SIG-M5 (cell line): ENCODE data around the gene VWF.
"Not testable (repeated sequence)": the region's sequence is repeated elsewhere in the genome, so short reads cannot be mapped to it uniquely, and the experiment has no call there.

Experiments used
- DNase-seq: peaks from one replicate; lab custom pipeline; 2025; lab: John Stamatoyannopoulos, UW

Gene VWF

DNA sequence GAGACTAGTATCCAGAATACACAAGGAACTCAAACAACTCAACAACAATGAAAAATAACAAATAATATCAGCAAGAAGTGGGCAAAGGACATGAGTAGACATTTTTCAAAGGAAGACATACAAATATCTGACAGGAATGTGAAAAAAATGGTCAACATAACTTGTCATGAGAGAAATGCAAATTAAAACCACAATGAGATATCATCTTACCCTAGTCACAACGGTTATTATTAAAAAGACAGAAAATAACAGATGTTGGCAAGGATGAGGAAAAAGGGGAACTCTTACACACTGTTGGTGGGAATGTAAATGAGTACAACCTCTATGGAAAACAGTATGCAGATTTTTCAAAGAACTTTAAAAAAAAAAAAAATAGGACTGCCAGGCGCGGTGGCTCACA is 20.4 kb downstream of the VWF start:
- no peak for DNase-seq

DNA sequence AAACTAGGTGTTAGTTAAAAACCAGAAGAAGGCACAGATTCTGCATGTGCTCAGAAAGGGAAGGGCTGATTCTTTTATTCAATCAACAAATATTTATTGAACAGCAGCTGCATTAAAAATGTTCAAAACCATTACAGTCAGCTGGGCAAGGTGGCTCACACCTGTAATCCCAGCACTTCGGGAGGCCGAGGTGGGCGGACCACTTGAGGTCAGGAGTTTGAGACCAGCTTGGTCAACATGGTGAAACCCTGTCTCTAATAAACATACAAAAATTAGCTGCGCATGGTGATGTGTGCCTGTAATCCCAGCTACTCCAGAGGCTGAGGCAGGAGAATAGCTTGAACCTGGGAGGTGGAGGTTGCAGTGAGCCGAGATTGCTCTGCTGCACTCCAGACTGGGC is 22.4 kb downstream of the VWF start:
- not testable (repeated sequence) for DNase-seq

DNA sequence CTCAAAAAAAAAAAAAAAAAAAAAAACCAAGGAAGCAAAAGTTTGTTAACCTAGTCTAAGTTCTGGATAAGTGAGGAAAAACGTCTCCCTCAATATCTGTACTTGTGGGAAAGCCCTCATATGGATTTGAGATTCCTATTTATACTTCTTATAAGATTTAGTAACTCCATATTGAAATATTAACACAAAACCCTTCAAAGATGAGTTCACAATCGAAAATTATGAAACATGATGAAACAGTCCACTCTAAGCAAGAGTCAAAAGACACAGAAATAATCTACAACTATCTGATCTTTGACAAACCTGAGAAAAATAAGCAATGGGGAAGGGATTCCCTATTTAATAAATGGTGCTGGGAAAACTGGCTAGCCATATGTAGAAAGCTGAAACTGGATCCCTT is 25.2 kb downstream of the VWF start:
- DNase-seq = no peak

DNA sequence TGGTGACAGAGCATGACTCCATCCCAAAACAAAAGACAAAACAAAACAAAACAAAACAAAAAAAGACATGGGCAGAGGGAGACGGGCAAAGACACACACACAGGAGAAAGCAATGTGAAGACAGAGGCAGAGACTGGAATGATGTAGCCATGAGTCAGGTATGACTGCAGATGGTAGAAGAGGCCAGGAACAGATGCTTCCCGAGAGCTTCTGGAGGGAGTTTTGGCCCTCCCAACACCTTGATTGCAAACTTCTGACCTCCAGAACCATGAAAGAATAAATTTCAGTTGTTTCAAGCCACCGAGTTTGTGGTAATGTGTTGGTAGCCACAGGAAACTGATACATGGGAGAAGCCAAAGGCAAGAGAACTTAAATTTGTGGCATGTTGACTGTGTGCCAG is 27.1 kb downstream of the VWF start:
- DNase-seq = no peak

DNA sequence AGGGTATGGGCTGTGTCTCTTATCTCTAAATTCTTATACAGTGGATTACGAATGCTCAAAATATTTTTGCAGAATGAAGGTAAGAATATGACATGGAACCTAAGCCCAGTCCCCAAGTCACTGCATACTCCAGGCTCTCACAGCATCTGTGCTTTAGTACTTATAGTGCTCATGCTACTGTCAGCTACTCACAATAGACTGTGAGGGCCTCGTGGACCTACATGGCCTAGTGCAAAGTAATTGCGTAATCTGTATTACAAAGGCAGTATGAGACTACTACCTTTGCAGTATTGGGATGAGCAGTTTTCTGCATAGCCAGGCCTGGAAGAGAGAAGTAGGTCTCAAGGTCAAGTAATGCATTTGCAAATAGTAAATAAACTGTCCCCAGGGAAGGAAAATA is 27.9 kb downstream of the VWF start:
- DNase-seq = no peak

DNA sequence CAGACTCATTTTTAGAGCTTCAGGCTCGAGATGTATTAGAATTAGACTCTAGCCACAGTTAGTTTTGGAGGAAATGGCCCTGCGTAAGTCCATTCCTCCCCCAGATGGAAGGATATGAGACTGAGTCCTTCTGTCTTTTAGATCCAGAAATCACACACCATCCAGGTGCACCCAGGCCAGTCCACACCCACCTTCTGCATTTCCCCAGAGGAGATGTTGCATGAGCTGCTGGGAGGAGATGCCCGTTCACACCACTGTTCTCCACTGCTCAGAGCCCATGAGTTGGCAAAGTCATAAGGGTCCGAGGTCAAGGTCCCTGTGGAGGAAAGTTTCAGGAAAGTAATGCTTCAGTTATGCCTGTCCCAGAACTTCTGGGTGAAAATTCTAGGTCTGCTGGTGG is 29.2 kb downstream of the VWF start:
- DNase-seq = no peak

DNA sequence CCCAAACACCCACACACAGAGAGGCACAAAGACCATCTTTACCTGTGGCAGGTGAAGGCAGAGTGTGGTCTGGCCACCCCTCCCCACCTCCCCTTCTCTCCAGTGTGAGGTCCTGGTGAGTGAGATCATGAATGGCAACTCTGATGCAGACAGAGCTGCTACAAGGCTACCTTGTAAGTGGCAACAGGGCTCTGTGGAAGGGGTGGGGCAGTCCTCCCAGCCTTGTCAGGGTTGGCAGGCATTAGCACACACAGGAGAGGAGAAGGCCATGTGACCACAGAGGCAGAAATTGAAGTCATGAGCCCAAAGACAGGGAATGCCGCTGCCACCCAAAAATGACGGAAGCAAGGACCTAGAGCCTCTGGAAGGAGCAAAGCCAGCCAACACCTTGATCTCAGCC is 30.7 kb downstream of the VWF start:
- DNase-seq = no peak

DNA sequence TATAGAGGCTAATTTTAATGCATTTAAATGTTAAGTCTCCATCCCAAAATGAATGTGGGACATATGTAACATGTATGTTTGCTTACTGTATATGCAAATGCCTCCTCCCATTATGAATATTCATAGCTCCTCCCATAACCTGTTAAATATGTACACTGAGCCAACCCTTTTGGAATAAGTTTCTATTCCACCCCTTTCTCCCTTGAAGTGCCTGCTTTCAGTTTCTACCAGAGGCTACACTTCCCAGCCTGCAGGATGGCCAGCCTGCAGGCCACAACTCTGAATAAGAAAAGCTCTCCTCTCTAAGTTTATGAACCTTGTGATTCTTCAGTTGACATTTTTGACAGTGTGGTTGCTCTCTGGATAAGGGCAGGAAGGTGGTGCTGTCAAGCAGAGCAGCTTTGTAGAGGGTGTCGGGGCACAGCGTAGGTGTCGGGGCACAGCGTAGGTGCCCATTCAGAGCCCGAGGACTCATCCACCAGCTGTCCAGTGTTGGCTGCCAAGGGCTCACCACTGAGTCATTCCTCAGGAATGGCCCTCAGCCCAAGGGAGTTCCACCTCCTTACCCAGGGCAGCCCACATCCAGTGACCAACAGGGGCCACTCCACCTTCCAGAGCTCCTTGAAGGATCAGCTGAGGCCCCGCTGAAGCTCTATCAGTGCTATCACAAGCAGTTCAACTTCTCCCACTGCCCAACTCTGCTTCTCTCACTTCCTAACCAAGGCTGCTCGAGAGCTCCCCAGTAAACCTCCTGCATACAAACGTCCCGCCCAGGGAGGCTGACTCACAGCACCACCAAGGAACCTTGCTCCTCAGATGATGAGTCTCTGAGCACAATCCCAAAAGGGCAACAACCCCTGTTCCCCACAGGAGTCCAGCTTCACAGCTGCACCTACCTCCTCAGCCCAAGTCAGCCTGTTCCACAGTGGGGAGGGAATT is 31.4 kb downstream of the VWF start:
- DNase-seq = no peak

DNA sequence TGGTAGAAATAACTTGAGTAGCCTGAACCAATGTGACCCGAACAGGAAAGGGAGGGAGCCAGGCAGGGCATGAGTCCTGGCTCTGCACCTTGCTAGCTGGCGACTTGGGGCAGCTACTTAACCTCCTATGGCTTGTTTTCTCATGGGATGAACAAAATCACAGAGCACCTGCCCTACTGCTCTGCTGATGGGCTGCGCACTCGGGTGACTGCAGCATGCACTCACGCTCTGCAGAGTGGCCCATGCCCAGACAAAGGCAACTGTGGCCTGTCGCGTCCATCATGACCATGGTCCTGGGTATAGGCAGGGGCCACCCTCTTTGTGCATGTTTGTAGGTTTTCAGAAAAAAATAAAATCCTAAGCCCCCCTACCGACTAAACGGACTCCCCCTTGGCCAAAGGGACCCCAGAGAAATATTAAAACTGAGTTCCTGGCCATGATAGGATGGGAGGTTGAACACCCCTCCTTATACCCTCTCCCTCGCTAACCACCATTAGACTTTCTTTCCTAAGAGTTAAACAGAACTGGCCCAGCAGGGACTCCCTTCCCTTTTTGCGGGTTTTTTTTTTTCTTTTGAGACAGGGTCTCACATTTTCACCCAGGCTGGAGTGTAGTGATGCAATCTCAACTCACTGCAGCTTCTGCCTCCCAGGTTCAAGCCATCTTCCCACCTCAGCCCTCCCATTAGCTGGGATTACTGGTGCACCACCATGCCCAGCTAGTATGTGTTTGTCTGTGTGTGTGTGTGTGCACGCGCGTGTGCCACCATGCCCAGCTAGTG is 32.5 kb downstream of the VWF start:
- DNase-seq = no peak

DNA sequence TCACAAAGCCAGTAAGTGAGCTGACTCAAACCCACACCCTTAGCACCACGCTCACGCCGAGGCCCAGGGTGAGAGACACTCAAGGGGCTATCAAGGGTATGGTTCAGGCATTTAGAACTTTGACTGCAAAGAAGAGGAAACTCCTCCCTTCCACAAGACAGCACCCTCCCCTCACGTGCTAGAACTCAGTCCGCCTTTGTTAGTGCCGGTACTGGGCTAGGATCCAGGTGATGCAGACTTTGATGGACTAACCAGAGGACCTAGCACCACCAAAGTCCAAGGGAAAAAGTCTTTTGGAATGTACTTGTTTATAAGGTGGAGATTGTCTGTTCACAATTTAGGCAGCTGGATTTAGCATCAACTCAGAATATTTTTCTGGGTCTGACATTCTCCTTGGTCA is 33.7 kb downstream of the VWF start:
- no peak for DNase-seq

DNA sequence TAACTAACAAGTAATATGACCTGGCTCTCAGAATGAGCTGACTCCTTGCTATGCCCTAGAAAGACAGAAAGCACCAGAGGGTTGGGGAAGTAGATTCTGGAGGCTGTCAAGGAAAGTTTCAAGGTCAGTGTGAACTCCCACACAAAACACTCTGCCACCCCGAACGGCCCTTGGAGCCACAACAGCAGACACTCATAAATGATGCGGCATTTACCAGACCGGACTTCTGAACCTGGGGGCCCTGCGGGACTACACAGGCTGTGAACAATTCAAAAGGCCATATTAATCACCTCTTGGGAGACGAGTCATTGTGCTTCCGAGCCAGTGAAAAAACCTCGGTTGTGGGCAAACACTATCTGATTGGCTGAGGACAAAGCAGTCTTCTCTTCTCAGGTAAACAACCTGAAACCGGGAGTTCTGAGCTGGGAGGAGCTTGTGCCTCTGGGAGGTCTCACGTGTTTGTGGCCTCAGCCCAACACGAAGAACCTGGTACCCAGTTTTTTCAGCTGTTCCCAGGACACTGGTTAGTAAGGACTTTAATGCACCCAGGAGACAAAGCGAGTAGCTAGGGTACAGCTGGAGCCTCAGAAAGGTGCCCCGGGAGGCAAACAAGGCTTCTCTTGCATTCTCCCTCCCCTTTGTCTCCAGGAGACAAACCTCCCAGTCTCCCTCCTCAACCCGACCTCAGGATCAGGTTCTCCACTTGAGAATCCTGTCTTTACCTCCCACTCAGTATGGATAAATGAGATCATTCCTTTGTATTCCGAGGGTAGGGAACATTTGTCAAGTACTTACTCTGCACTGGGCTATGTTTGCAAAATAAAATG is 35.3 kb downstream of the VWF start:
- DNase-seq = no peak

DNA sequence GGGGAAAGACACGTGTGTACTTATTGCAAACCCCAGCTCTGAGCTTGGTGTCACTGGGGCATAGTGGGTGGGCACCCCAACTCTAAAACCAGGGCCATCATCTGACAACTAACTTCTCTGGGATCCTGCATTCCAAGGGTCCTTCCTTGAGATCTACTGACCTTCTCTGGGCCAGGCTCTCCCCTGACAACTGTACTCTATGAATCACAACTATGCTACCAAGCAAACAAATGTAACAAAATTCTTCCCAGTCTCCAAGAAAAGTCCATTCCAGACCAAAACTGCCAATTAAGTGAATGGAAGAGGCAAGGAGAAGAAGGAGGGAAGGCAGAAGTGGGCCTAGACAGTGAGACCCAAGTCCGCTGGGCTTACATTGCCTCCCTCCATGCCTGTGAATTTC is 38.2 kb downstream of the VWF start:
- no peak for DNase-seq

DNA sequence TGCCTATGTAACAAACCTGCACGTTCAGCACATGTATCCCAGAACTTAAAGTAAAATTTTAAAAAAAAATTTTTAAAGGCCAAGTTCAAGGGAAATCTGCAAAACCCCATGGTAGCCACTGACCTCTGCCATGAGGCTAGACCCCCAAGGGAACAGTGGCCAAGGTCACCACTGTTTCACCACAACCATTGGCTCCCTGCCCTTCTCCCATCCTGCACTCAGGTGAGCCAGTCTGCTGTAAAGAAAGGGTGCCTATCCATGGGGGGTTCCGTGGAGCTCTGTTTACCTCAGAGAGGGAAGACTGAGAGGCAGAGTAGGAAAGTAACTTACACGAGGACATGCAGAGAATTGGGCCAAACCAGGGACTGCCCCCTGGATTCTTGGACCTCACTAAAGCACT is 38.6 kb downstream of the VWF start:
- no peak for DNase-seq

DNA sequence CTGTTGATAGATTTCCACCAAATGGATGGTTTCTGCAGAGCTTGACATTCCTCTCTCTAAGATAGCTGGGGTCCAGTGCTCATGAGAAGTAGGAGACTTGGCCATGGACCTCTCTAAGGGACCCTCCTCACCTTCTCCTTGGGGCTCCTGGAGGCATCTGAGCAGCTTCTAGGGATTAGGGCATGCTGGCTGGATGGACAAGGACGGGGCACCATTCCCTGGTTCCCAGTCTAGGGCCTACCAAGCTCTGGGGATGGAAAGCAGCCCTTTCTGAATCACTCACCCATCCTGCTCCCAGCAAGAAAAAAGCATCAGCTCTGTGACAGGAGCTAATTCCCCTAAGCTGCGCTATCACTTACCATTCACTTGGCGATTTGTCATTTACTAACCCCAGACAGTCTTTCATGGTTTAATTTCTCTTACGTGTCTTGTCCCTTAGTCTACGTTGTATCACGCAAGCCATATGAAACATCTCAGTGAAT is 39.5 kb downstream of the VWF start:
- DNase-seq = no peak

DNA sequence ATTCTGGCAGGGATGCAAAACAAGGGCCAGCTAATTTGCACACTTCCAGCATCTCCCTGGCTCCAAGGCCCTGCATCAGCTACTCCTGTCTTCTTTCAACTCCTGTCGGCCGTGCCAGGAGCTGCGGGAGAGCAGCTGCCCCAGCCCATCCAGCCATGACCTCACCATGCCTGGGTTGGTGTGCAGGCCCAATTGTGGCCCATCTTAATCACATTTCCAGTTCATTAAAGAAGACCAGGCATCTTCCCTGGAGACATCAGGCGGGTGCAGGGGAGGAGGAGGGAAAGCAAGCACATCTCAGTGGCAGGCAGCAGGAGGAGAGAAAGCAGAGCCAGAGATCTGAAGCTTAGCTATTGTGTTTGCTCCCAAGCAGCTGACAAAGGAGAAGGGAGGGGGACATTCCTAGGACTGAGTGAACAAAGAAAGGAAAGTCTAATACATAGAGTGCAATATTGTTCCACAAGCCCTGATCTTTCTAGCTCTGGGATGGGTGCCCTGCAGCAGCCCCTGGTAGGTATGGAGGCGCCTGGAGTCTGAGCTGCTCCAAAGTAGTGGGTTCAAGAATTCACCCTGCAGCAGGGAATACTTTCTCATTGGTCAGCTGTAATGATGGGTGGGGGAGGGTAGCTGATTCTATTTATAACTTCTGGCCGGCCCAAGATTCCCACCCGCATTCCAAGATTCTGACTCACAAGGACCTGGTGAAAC is 40.1 kb downstream of the VWF start:
- DNase-seq = no peak

DNA sequence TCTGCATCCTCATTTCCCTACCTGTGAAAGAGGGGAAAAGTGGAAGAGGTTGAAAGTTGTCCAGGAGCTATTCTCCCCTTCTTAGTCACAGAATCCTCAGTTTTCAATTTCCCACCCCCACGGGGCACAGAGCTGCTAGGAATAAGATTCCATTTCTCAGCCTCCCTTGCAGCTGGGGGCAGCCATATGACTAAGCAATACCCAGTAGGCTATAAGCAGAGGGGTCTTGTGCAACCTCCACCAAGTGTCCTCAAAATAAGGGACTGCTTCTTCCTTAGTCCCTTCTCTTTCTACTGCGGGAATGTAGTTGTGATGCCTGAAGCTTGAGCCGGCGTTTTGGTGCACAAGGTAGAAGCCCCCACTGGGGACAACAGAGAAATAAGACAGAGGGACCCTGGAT is 40.9 kb downstream of the VWF start:
- no peak for DNase-seq

DNA sequence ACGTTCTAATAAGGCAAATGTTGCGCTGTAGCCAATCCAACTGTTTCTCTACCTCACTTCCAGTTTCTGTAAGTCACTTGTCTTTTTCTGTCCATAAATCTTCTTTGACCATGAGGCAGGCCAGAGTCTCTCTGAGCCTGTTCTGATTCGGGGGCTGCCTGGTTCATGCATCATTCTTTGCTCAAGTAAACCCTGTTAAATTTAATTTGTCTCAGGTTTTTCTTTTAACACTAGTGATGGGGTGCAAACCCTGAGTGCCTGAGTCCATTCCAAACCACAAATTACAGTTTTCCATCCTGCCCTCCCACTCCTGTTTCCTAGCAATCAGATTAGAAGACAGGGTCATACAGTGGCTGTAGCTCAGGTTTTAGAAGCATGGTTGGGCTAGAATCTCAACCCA is 41.9 kb downstream of the VWF start:
- DNase-seq = no peak

DNA sequence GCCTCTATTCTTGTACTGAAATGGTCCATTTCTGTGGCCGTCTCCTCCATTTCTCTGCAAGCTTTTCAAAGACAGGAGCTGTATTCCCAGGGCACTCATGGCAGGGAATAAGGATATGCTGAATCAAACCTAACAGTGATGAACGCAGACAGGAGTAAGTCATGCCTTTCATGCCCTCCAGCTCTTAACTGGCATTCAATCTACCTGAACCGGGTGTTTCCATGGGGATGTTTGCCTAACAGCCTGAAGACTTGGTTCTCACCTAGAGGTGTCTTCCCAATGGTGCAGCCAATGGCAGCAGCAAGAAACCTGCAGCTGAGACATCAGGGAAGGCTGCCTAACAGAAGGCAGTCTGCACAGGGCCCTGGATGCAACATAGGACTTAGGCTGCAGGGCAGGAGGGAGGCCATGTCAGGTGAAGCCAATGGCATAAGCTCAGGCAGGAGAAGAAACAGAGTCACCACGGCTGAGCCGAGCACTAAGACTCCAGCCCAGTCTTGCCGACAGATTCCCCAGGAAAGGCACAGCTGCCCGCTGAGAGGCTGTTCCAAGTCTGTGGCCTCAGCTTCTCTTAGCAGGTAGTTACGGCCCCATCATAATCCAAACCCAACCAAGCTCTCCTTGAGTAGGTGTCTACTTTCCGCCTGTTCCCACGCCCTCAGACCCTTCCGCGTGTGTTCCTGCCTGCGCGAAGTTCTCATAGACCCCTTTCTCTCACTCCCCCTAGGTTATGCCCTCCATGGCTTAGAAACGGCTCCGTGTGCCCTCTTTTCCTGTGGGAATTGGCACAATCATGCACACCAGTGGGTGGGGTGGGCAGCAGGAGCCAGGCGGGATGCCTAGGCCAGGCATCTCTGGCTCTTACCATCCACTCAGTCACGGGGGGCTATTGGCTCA is 44.1 kb downstream of the VWF start:
- no peak for DNase-seq

DNA sequence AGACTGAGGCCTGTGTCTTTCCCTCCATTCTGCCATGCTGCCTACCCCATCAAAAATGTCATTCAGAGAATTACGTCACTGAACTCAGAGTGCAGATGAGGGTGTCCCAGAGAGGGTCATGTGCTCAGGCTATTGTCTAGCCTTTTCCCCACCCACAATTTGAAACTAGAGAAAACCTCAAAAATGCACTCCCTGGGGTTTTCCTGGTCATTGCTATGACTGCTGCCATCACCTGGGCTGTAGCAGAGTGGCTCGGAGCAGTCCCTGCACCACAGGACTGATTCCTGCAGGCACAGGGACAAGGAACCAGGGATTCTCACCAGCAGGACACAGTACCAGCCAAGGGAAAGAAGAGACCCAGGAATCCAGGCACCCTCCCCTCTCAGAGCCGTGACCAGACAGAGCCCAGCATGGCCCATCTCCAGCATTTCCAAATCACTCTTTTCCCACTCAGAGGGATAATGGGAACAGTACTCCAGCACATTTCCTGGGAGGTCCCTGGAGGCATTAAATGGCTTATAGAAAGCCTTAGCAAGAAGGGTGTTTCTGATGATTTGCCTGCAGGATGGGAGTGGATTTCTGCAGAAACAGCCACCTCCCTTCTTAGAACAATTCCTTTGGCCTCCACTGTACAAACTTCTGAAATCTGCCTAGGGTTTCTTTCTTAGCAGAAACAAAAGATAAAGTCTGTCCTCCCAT is 45.9 kb downstream of the VWF start:
- no peak for DNase-seq

DNA sequence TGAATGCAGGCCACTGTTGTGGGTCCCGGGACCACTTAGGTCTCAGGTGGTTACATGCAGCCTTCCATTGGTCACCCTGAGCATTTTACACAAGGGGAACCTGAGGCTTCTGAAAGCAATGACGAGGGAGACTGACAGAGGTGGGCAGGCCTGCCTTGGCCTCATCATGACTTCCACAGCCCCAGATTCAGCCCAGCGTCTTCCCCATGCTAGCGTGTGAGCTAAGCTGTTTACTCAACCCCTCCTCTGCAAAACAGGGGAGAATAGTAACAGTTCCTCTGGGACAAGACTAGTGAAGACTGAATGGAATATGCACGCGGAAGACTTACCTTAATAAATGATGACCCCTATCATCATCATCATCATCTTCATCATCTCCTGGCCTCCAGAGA is 46.8 kb downstream of the VWF start:
- DNase-seq = no peak
